ENCODE results near the gene GGPS1.
"Not testable (repeated sequence)": the region's sequence is repeated elsewhere in the genome, so short reads cannot be mapped to it uniquely, and the experiment has no call there.

The GGPS1 gene

GRCh38 chr1:235304549-235305451, 23.6 kb upstream of the GGPS1 start:
- DNase-seq = peak; percentile 32

DNA sequence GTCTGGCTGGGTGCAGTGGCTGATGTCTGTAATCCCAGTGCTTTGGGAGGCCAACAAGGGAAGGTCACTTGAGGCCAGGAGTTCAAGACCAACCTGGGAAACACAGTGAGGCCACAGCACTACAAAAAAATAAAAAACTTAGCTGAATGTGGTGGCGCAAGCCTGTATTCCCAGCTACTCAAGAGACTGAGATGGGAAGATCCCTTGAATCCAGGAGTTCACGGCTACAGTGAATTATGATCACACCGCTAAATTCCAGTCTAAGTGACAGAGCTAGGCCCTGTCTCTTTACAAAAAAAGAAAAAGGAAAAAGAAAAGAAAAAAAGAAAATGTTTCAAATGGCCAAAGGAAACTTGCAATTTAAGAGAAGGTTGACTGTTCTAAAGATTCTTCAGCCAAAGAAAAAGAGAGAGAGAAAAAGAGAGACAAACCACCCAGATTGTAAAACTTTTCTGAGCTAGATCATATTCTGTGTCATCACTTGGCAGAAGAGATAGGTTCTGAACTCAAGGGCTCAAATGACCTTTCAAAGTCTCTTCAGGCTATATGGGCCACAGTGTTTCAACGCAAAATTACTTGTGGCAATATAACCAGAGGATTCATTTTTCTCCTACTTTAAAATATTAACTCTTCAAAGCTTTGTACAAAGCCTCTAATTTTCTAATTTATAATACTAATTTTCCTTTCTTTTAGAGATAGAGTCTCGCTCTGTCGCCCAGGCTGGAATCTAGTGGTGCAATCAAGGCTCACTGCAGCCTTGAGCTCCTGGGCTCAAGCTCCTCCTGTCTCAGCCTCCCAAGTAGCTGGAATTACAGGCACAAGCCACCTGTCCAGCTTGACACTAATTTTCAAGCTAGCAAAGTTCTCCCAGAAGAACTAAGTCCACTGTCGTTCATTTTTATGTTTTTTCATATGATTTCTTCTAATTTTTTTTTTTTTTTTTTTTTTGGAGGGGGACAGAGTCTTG, 20.9 kb upstream of the GGPS1 start:
- DNase-seq = no peak

DNA sequence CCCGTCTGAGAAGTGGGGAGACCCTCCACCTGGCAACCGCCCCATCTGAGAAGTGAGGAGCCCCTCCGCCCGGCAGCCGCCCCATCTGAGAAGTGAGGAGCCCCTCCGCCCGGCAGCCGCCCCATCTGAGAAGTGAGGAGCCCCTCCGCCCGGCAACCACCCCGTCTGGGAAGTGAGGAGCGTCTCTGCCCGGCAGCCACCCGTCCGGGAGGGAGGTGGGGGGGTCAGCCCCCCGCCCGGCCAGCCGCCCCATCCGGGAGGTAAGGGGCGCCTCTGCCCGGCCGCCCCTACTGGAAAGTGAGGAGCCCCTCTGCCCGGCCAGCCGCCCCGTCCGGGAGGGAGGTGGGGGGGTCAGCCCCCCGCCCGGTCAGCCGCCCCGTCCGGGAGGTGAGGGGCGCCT, 19.2 kb upstream of the GGPS1 start:
- not testable (repeated sequence) for DNase-seq

- DNase-seq = no peak
Measured at GRCh38 chr1:235313262-235313661, 15.1 kb upstream of the GGPS1 start.

GRCh38 chr1:235313931-235314678, 14.3 kb upstream of the GGPS1 start:
- DNase-seq = no peak

- no peak for DNase-seq
Measured at GRCh38 chr1:235315173-235315572, 13.2 kb upstream of the GGPS1 start.

DNA sequence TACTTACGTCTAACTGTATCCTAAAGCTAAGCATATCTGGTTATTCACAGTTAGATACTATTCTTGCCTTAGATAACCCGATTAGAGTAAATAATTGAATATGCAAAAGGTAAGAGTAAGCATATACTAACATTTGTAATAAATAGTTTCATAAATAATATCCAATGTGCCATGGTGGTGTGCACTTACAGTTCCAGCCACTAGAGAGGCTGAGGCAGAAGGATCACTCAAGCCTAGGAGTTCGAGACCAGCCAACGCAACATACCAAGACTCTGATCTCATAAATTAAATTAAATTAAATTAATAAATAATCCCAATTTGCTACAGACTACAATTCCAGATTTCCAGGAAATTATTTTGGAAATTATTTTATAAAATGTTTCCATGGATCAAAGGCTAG, 12.6 kb upstream of the GGPS1 start:
- no peak for DNase-seq

- DNase-seq = no peak
Measured at GRCh38 chr1:235317168-235317567, 11.2 kb upstream of the GGPS1 start.

GRCh38 chr1:235319255-235319654, 9.1 kb upstream of the GGPS1 start:
- DNase-seq = no peak

DNA sequence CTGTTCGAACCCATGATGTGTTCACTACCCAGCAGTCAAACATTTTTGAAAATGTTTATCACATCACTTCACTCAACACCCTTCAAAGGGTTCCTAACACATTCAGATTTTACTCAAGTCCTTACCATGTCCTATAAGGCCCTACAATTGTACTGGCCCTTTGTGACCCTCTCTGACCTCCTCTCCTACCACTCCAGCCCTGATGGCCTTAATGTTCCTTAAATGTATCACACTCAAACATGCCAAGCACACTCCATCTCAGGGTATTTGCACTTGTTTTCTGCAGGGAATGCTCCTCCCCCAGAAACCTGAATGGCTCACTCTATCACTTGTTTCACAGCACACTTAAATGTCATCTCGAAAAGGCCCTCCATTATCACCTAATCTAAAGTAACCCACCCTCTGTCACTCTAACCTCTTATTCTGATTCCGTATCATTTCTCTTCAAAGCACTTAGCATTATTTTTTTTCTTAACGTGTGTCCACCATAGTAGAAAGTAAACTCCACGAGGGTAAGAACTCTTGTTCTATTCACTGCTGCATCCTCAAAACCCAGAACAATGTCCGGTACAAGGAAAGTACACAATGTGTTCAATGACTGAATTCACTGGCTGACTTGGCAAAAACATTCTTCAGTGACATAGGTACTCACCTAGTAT, 7.7 kb upstream of the GGPS1 start:
- DNase-seq = no peak

- no peak for DNase-seq
Measured at GRCh38 chr1:235324296-235324695, 4.1 kb upstream of the GGPS1 start.

- DNase-seq = no peak
Measured at GRCh38 chr1:235325139-235325538, 3.2 kb upstream of the GGPS1 start.

DNA sequence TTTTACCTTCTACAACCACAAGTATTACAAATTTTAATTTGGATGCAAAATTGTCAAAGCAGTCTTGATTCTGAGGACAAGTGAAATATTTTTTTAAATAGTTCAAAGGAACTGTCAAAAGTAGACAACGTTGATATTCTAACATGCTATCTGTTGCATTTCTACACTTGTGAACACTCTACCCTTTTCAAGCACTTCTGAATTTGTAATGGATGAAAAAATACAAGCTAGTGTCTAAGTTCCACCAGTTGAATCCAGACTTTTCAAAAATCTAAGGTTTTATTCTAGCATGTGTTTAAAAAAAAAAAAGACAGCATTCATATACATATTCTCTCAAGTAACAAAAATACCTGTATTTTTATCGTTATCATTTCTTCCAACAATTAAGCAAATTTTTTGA, 2.5 kb upstream of the GGPS1 start:
- no peak for DNase-seq

DNA sequence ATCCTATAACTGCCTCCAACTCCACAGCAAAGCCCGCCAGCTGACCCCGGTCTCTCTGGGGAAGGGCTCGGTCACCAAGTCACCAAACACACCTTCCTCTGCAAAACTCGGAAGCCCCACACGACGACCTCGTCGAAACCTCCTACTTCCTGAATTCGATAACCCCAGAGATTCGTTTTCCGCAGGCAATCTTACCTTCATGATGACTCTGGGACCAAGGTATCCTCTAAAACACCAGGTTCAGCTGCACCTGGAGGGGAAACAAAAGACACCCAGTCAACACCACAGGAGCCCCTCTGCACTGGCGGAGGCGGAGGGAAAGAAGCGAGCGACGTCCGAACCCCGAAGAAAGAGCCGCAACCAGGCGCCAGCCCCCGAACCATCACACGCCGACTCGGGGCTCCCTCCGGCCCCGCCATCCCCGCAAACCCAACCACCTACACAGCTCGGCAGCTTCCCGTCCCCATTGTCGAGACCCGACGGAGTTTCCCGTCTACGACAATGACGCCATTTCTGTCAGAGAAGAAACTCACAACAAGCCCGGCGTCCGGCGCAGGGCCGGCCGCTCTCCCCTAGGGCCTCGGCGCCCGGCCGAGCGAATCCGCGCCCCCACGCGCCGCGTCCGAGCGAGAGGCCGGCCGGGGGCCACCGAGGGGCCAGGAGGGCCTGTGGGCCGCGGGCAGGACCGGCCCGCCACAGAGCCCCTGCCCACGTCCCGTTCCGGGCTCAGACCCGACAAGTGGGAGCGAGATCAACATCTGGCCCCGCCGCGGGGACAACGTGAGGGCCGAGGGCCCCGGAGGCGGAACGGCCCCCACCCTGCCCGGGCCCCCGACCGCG, 1.4 kb upstream of the GGPS1 start:
- peak; percentile 66 for DNase-seq

- DNase-seq = no peak
Measured at GRCh38 chr1:235327559-235328270, 655 bp upstream of the GGPS1 start, which contains the start of gene ARID4B. Gene ARID4B (minus strand): TSS chr1:235328179. CDS start chr1:235326919, 1,260 bp downstream.

GRCh38 chr1:235329139-235329902, 951 bp downstream of the GGPS1 start:
- peak; percentile 38 for DNase-seq

DNA sequence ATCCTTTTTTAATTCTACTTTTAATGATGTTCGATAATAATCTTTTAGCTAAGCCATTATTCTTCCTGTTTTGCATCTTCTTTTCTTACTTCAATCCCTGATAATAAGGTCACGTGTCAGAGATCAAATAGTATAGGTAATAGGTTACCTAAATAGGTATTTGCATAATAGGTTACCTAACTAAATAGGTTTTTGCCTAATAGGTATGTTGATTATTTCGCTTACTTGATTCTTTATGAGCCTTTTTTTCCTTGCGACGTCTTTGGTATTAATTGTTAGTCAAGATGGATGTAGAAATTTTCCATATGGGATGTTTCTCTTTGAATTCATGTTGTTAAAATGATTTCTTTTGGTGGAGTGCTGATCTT, 2.5 kb downstream of the GGPS1 start:
- no peak for DNase-seq

GRCh38 chr1:235331401-235331800, 3.0 kb downstream of the GGPS1 start:
- DNase-seq = no peak

- DNase-seq = no peak
Measured at GRCh38 chr1:235336903-235337302, 8.5 kb downstream of the GGPS1 start.

DNA sequence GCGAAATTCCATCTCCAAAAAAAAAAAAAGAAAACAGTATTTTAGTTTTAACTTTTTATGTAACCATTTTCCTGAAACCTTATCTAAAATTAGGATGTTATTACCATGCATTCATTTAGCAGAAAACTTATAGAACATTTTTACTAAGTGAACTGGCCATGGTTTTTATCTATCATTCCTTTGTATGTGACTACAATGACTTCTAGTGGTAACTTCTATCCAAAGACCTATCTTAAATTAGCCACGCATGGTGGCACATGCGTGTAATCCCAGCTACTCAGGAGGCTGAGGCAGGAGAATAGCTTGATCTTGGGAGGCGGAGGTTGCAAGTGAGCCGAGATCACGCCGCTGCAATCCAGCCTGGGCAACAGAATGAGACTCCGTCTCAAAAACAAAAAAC, 11.4 kb downstream of the GGPS1 start:
- DNase-seq = no peak

Data from T-helper 9 cell (primary cell).